HEK293T (cell line): ENCODE results near the gene UBE2E3.

ENCODE experiments used
- CTCF ChIA-PET: fragments of 350-600 bp; formaldehyde crosslinking; extraction: SDS; loops from one replicate; lab custom pipeline; 2021; ENCODE audit warnings: antibody characterized with exemption, inconsistent platforms; lab: Yijun Ruan, JAX
- POLR2A ChIA-PET: fragments of 350-600 bp; formaldehyde crosslinking; extraction: SDS; loops from one replicate; lab custom pipeline; 2020; ENCODE audit warnings: antibody characterized with exemption, inconsistent platforms; lab: Yijun Ruan, JAX
- DNase-seq: peaks from one replicate; pipeline ENCODE4 v3.0.0; 2012; ENCODE audit warnings: mixed read lengths; ENCODE audit errors: extremely low spot score
- ARNT ChIP-seq: fragments of 450-650 bp; IDR thresholded peaks from 2 replicates; pipeline ENCODE4 v1.6.1; 2017; ENCODE audit warnings: mild to moderate bottlenecking
- BHLHE40 ChIP-seq: fragments of 450-650 bp; IDR thresholded peaks from 2 replicates; pipeline ENCODE4 v1.6.1; 2016; ENCODE audit warnings: mild to moderate bottlenecking, moderate library complexity, borderline replicate concordance
- CTBP1 ChIP-seq: fragments of 450-650 bp; IDR thresholded peaks from 2 replicates; pipeline ENCODE4 v1.6.1; 2016; ENCODE audit warnings: borderline replicate concordance
- ELF4 ChIP-seq: fragments of 450-650 bp; IDR thresholded peaks from 2 replicates; pipeline ENCODE4 v1.6.1; 2017; ENCODE audit warnings: antibody characterized with exemption
- FOXA1 ChIP-seq: fragments of 450-650 bp; IDR thresholded peaks from 2 replicates; pipeline ENCODE4 v1.6.1; 2016; ENCODE audit warnings: mild to moderate bottlenecking
- FOXK2 ChIP-seq: fragments of 450-650 bp; IDR thresholded peaks from 2 replicates; pipeline ENCODE4 v1.6.1; 2016; ENCODE audit warnings: mild to moderate bottlenecking
- FOXM1 ChIP-seq: fragments of 450-650 bp; IDR thresholded peaks from 2 replicates; pipeline ENCODE4 v1.6.1; 2017; ENCODE audit warnings: mild to moderate bottlenecking, borderline replicate concordance
- HDGF ChIP-seq: fragments of 450-650 bp; IDR thresholded peaks from 2 replicates; pipeline ENCODE4 v1.6.1; 2017; ENCODE audit warnings: antibody characterized with exemption, borderline replicate concordance
- L3MBTL2 ChIP-seq: fragments of 450-650 bp; conservative IDR thresholded peaks from 2 replicates; pipeline ENCODE4 v1.6.1; 2016; ENCODE audit warnings: mild to moderate bottlenecking
- LEF1 ChIP-seq: fragments of 450-650 bp; IDR thresholded peaks from 2 replicates; pipeline ENCODE4 v1.6.1; 2017; ENCODE audit warnings: mild to moderate bottlenecking, borderline replicate concordance
- NFRKB ChIP-seq: fragments of 450-650 bp; IDR thresholded peaks from 2 replicates; pipeline ENCODE4 v1.6.1; 2016; ENCODE audit warnings: mild to moderate bottlenecking, moderate library complexity
- PKNOX1 ChIP-seq: fragments of 450-650 bp; IDR thresholded peaks from 2 replicates; pipeline ENCODE4 v1.6.1; 2016
- SP1 ChIP-seq: fragments of 450-650 bp; IDR thresholded peaks from 2 replicates; pipeline ENCODE4 v1.6.1; 2017
- SUZ12 ChIP-seq: fragments of 450-650 bp; IDR thresholded peaks from 2 replicates; pipeline ENCODE4 v1.6.1; 2016; ENCODE audit warnings: mild to moderate bottlenecking
- TARDBP ChIP-seq: fragments of 450-650 bp; IDR thresholded peaks from 2 replicates; pipeline ENCODE4 v1.6.1; 2016
- ZNF384 ChIP-seq: fragments of 450-650 bp; IDR thresholded peaks from 2 replicates; pipeline ENCODE4 v1.6.1; 2016

The UBE2E3 gene

DNA sequence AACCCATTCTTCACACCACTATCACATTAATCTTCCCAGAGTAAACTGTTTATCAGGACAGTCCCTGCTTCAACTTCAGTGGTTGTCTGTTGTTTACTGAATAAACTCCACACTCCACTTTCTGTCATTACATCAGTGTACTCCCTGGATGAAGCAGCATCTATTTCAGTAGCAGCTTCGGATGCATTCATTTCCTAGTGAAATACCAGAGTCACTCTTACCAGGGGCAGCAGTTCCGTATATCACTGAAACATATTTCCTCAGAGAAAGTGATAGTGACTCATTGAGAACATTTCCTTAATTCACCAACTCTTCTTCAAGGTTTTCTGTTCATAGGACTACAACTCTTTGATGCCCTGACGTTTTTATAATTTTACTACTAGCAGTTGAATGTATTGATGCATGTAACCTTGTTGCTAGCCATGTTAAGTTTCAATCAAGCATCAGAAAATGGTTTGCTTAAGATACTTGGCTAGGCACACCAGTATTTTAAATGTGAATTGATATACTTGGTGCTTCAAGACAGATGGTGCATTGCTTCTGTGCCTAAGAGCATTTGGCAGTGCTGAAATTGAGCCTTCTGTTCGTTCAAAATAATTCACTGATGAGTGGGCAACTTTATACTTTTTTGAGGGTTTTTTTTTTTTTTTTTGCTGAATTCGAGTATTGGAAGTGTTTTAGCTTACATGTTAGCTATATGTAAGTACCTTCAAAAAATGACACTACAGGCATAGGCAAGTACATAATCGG is 92.3 kb downstream of the UBE2E3 start:
- ChIA-PET POLR2A (no interaction called here), CTCF (no interaction called here)
- TF ChIP-seq TARDBP (no peak), BHLHE40 (no peak), CTBP1 (no peak), L3MBTL2 (no peak), ARNT (no peak), SP1 (no peak), PKNOX1 (no peak), NFRKB (no peak), FOXM1 (no peak), ZNF384 (no peak)
- DNase-seq, result no peak

DNA sequence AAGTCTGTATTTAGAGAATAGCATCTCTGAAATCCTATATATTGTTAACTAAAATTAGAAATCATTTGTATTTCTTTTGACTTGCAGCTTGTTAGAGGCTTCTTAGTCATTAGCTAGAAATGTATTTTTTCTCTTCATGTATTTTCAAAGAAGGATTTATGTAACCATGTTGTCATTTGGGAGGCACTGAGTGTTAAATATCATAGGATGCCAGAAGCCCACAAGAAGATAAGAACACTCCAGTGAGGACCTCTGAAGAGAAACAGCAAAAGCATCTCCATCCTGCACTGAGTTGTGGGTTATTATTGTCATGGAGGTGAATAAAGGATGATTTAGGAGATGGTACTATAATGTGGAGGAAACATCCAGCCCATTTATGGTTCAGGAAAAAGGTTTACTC is 93.5 kb downstream of the UBE2E3 start:
- DNase-seq, result no peak
- POLR2A ChIA-PET, result no interaction called here
- CTCF ChIA-PET, result no interaction called here
- TF ChIP-seq HDGF (no peak), ZNF384 (no peak), FOXK2 (no peak), SUZ12 (no peak), SP1 (no peak), LEF1 (no peak), NFRKB (no peak), CTBP1 (no peak)

- TF ChIP-seq FOXK2, result no peak
- TF ChIP-seq HDGF, result no peak
- no peak for TF ChIP-seq SP1
- TF ChIP-seq ELF4, result no peak
- TF ChIP-seq TARDBP, result no peak
- no peak for TF ChIP-seq PKNOX1
- no peak for TF ChIP-seq LEF1
- no peak for TF ChIP-seq FOXA1
- no peak for TF ChIP-seq ARNT
- no peak for TF ChIP-seq ZNF384
- TF ChIP-seq NFRKB, result no peak
- TF ChIP-seq L3MBTL2, result no peak
- TF ChIP-seq BHLHE40, result no peak
- TF ChIP-seq FOXM1, result no peak
- TF ChIP-seq CTBP1, result no peak
- TF ChIP-seq SUZ12, result no peak
- POLR2A ChIA-PET, result no interaction called here
- CTCF ChIA-PET, result no interaction called here
- no peak for DNase-seq
Observed at GRCh38 chr2:181074457-181074856, 94.1 kb downstream of the UBE2E3 start.

- DNase-seq, result no peak
- TF ChIP-seq ZNF384, result no peak
- TF ChIP-seq PKNOX1, result no peak
- no peak for TF ChIP-seq FOXA1
- TF ChIP-seq SP1, result no peak
- no peak for TF ChIP-seq BHLHE40
- TF ChIP-seq ELF4, result no peak
- no peak for TF ChIP-seq FOXM1
- TF ChIP-seq L3MBTL2, result no peak
- no peak for TF ChIP-seq HDGF
- TF ChIP-seq CTBP1, result no peak
- TF ChIP-seq TARDBP, result no peak
- TF ChIP-seq LEF1, result no peak
- CTCF ChIA-PET, result no interaction called here
- POLR2A ChIA-PET, result no interaction called here
Observed at GRCh38 chr2:181076658-181077057, 96.3 kb downstream of the UBE2E3 start.

DNA sequence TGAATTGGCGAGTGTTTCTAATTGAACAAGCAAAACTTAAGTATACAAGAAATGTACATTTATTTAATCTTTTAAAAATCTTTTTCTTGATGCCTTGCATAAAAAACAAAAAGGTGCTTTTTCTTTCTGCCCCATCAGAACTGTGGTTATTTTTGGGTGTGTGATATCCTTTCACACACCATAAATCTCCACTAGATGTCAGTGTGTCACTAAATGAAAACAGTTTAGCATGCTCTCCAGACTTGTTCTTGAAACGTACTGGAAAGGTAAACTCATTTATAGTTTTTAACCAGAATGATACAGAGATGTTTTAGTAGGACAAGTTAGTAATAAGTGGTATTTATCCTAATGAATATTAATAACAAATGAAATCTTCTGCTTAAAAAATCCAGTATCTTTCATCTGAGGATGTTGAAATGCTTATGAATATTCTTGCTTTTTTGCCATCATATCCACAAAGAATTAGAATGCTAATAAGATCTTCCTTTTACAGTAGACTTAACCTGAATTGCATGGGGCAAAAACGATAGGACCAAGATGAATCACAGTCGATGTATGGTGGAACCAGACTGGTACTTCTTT is 96.8 kb downstream of the UBE2E3 start:
- ChIA-PET POLR2A (no interaction called here), CTCF (no interaction called here)
- DNase-seq, result peak; percentile 36
- TF ChIP-seq SUZ12 (no peak), SP1 (no peak), CTBP1 (no peak), ZNF384 (no peak), HDGF (no peak), FOXK2 (no peak), PKNOX1 (peak; percentile 25; the same call in 1 of the 2 replicates)

GRCh38 chr2:181083140-181083539 is 102.7 kb downstream of the UBE2E3 start:
- no peak for TF ChIP-seq SP1
- no peak for TF ChIP-seq NFRKB
- ChIA-PET POLR2A (no interaction called here), CTCF (no interaction called here)
- no peak for DNase-seq
